ENCODE data around the gene HDAC9. TPM values are rescaled to one million over a fixed set of nuclear protein-coding genes. Genes with fewer than 3 reads are reported as not detected.

HDAC9 gene
- polyA plus RNA-seq, 3 donors, result 1.0 to 6.2 (median 3.8) TPM

DNA sequence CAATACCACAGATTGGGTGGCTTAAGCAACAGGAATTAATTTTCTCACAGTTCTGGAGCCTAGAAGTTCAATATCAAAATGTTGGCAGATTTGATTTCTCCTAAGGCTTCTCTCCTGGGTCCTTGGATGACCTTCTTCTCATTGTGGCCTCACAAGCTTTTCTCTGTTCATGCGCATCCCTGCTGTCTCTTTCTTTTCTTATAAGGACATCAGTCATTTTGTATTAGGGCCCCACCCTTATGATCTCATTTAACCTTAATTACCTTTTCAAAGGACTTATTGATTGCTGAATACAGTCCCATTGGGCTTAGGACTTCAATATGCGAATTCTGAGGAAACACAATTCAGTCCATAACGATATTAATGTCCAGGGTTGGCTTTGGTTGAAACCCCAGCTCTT, 285.4 kb downstream of the HDAC9 start:
- no peak overlapping the region for H3K27ac ChIP-seq (ENCODE audit: low read depth, low read length)
- WGBS, 3 donors, result 80 to 91% (median 89%) methylated on average over 3 of the region's 3 CpGs

DNA sequence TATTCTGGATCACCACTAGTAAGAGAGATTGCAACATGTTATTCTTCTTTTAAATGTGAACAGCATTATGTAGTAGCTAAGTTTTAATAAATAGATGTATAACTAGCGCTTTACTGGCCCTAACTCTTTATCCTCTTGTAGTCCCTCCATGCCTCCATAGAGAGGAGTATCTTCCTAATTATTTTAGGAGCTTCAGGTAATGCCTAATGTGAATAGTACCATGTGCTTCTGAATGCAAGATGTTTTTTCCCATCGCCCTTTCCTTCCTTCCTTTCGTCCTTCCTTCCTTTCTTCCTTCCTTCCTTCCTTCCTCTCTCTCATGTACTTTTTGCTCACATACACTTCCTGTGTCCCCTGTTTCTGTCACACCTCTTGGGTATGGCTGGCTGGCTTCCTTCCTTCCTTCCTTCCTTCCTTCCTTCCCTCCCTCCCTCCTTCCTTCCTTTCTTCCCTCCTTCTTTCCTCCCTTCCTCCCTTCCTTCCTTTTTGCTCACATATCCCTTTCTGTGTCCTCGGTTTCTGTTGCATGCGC, 290.7 kb downstream of the HDAC9 start:
- H3K27ac ChIP-seq (ENCODE audit: low read depth, low read length), result no peak overlapping the region
- WGBS, 3 donors, result 72 to 92% (median 87%) methylated on average over 4 to 5 of the region's 5 CpGs

DNA sequence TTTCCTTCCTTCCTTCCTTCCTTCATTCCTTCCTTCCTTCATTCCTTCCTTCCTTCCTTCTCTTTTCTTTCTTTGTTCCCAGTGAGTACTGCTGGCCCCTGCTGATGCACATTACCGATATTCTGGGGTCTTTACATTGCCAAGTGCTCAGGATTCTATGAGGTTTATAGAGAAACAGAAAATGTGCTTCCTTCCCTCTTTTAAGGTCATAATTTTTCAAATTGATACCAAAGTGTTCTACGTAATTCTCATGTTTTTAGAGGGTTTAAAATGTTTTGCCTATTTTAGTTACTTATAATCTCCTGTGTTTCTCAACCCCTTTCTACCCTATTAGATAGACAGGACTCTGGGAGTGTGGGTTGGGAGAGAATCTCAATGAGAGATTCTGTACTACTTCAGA, 291.2 kb downstream of the HDAC9 start:
- no peak overlapping the region for H3K27ac ChIP-seq (ENCODE audit: low read depth, low read length)
- WGBS, 3 donors, result 69 to 95% (median 92%) methylated on average over 2 of the region's 2 CpGs

DNA sequence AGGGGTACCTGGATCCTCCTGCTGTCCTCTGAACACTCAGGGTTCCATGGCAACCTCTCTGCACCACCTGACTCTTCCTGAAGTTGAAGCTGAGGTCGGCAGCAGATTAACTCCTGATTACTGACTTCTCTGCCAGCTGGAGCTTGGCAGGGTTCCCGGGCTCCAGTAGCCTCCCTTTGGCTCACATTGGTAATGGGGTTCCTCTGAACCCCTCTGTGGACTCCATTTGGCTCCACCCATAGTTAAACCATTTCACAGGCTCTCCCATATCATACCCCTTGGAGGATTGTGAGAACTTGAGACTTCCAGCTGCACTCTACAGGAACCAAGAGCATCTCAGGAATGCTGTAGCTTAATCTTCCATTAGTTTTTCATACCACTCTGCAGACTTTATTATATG, 292.5 kb downstream of the HDAC9 start:
- WGBS, 3 donors, result 44 to 70% (median 57%) methylated on average over 2 of the region's 2 CpGs

GRCh38 chr7:18792871-18793595, 297.5 kb downstream of the HDAC9 start:
- WGBS, 3 donors, result 66 to 87% (median 82%) methylated on average over 13 of the region's 13 CpGs
- H3K27ac ChIP-seq (ENCODE audit: low read depth, low read length), result no peak overlapping the region

More for the DNA sequence above, 292.5 kb downstream of the HDAC9 start:
- H3K27ac ChIP-seq (ENCODE audit: low read depth, low read length), result no peak overlapping the region

GRCh38 chr7:18796216-18796615, 300.7 kb downstream of the HDAC9 start:
- H3K27ac ChIP-seq (ENCODE audit: low read depth, low read length), result no peak overlapping the region

- H3K27ac ChIP-seq (ENCODE audit: low read depth, low read length), result no peak overlapping the region
- 89 to 92% (median 91%) methylated on average over 3 of the region's 3 CpGs for WGBS, 3 donors
These were observed 302.7 kb downstream of the HDAC9 start for GRCh38 chr7:18798088-18798906.

DNA sequence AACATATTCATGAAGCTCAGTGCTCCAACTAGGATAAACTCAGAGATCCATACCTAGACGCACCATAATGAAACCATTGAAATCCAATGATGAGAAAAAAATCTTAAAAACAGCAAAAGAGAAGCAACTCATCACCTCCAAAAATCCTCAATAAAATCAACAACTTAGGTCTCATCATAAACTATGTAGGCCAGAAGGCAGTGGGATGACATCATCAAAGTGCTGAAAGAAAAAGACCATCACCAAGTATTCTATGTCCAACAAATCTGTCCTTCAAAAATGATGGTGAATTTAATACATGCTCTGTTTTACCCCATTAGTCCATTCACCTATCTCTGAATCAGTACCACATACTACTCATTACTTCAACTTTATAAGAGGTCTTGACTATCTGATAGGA, 304.4 kb downstream of the HDAC9 start:
- no peak overlapping the region for H3K27ac ChIP-seq (ENCODE audit: low read depth, low read length)
- WGBS, 3 donors, result 75 to 94% (median 93%) methylated on average over 1 of the region's 1 CpG

GRCh38 chr7:18803923-18804322, 308.4 kb downstream of the HDAC9 start:
- 52 to 90% (median 82%) methylated on average over 1 of the region's 1 CpG for WGBS, 3 donors
- H3K27ac ChIP-seq (ENCODE audit: low read depth, low read length), result no peak overlapping the region

DNA sequence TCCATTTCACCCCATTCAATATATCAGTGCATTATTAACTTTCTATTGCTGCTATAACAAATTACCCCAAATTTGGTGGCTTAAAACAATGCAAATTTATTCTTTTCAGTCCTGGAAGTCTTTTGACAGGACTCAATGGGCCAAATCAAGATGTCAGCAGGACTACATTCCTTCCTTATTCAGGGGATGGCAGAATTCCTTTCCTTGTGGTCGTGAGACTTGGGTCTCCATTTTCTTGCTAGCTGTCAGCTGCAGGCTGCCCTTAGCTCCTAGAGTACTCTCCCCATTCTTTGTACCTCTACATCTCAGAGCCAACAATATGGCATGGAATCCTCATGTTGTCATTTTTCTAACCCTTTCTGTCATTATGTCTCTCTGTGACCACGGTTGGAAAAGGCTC, 310.6 kb downstream of the HDAC9 start:
- no peak overlapping the region for H3K27ac ChIP-seq (ENCODE audit: low read depth, low read length)
- WGBS, 3 donors, result 61 to 83% (median 74%) methylated on average over 2 of the region's 2 CpGs

- 56 to 81% (median 79%) methylated on average over 3 of the region's 3 CpGs for WGBS, 3 donors
- H3K27ac ChIP-seq (ENCODE audit: low read depth, low read length), result no peak overlapping the region
These were observed 312.5 kb downstream of the HDAC9 start for GRCh38 chr7:18808026-18808425.

GRCh38 chr7:18815261-18815960, 319.9 kb downstream of the HDAC9 start:
- 75 to 83% (median 82%) methylated on average over 3 of the region's 3 CpGs for WGBS, 3 donors
- no peak overlapping the region for H3K27ac ChIP-seq (ENCODE audit: low read depth, low read length)

- WGBS, 3 donors, result 74 to 95% (median 92%) methylated on average over 3 of the region's 3 CpGs
- H3K27ac ChIP-seq (ENCODE audit: low read depth, low read length), result no peak overlapping the region
These were observed 325.4 kb downstream of the HDAC9 start for GRCh38 chr7:18820981-18821380.

- H3K27ac ChIP-seq (ENCODE audit: low read depth, low read length), result no peak overlapping the region
These were observed 326.0 kb downstream of the HDAC9 start for GRCh38 chr7:18821554-18821953.

DNA sequence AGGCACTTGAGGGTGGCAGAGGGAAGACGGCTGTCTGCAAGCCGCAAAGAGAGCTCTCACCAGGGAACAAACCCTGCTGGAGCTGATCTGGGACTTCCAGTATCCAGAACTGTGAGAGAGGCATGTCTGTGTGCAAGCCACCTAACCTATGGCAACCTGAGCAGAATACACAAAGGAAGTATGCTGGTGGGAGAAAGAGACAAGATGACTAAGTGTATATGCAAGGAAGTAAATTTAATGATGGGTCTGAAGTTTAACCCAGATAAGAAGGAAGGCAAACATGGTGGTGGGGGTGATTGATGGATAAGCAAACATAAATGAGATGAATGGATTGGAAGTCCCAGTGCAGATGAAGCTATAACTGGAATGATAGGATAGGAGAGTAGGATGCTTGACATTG, 328.6 kb downstream of the HDAC9 start:
- no peak overlapping the region for H3K27ac ChIP-seq (ENCODE audit: low read depth, low read length)
- 75 to 97% (median 87%) methylated on average over 2 of the region's 2 CpGs for whole genome bisulfite sequencing, 3 donors

DNA sequence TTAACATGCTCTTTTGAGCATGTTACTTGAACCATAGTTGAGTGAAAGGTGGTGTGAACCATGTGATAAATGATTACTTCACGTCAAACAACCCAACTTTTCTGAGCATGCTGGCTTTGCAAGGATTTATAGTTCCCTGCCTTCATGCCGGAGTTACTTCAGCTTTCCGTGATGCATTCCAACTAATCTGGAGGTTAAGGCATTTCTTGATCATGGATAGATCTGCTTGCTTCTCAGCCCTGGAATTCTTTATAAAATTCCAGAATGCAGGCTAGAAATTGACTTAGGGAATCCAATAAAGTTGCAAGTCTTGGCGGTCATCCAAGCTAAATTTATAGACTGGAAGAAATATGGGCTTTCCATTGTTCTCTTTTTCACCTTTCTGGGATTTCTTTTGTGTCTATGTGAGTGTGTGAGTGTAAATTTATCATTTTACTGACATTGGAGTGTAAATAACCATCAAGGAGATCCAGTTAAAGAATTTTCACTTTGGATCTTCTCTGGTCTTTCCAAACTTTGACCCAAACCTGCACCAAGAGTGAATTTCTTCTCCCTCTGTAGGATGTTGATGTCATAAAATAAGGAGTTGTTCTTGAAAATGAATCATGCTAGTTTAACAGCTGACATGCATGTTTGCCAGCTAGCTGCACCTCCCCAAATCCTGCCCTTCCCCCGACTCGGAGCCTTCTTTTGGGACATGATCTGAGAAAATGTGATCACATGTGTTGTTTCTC, 332.9 kb downstream of the HDAC9 start:
- WGBS, 3 donors, result 73 to 89% (median 83%) methylated on average over 6 of the region's 6 CpGs
- H3K27ac ChIP-seq (ENCODE audit: low read depth, low read length), result no peak overlapping the region

- no peak overlapping the region for H3K27ac ChIP-seq (ENCODE audit: low read depth, low read length)
- WGBS, 3 donors, result 76 to 87% (median 77%) methylated on average over 11 of the region's 11 CpGs
These were observed 333.7 kb downstream of the HDAC9 start for GRCh38 chr7:18828994-18829857.

Measured in adipose tissue (tissue), 3 donors.